Central memory CD8-positive, alpha-beta T cell (primary cell): ENCODE measurements around the gene RPLP1.
"Not testable (repeated sequence)": the region's sequence is repeated elsewhere in the genome, so short reads cannot be mapped to it uniquely, and the experiment has no call there.

Source experiments
- ATAC-seq: fragments of 150-1000 bp; cut with Tn5 transposase; replicated peaks from 2 replicates; pipeline ENCODE4 v1.10.0; 2022; ENCODE audit warnings: mild to moderate bottlenecking, moderate FRiP score, moderate number of reproducible peaks; ENCODE audit not compliant: poor library complexity, severe bottlenecking; ENCODE audit errors: extremely low read depth
- DNase-seq, 2 donors: peaks; one replicate each; pipeline ENCODE4 v3.0.0; 2021; ENCODE audit warnings: low spot score in 2 of 2
- H3K27ac Mint-ChIP-seq: one replicate; pipeline ENCODE4 v1.8.0; 2022; ENCODE audit warnings: low read depth, mild to moderate bottlenecking, moderate library complexity, mixed read lengths
- H3K27me3 Mint-ChIP-seq: one replicate; pipeline ENCODE4 v1.8.0; 2022; ENCODE audit warnings: mixed read lengths
- H3K36me3 Mint-ChIP-seq: one replicate; pipeline ENCODE4 v1.8.0; 2022; ENCODE audit warnings: mild to moderate bottlenecking, moderate library complexity, mixed read lengths; ENCODE audit not compliant: insufficient read depth
- H3K4me1 Mint-ChIP-seq: one replicate; pipeline ENCODE4 v1.8.0; 2022; ENCODE audit warnings: mixed read lengths
- H3K4me3 Mint-ChIP-seq: one replicate; pipeline ENCODE4 v1.8.0; 2022; ENCODE audit warnings: mild to moderate bottlenecking, moderate library complexity, mixed read lengths
- H3K9me3 Mint-ChIP-seq: one replicate; pipeline ENCODE4 v1.8.0; 2022; ENCODE audit warnings: mixed read lengths

RPLP1 gene

GRCh38 chr15:69450221-69450620, 2.4 kb upstream of the RPLP1 start:
- ATAC-seq, H3K27me3 Mint-ChIP-seq, H3K27ac Mint-ChIP-seq, H3K9me3 Mint-ChIP-seq, DNase-seq, H3K4me3 Mint-ChIP-seq: not testable (repeated sequence)
- peaks cover 29% of the 10 kb centered on the region for H3K36me3 Mint-ChIP-seq
- peaks cover 33% of the 10 kb centered on the region for H3K4me1 Mint-ChIP-seq

- Mint-ChIP-seq H3K27ac (peak overlapping the region; percentile 97), H3K4me1 (peaks cover 39% of the 10 kb centered on the region), H3K27me3 (no peaks in the 10 kb centered on the region), H3K9me3 (no peaks in the 10 kb centered on the region), H3K4me3 (peak overlapping the region; percentile 93), H3K36me3 (peaks cover 38% of the 10 kb centered on the region)
- ATAC-seq: no peak
- DNase-seq: no peak
Observed at GRCh38 chr15:69450968-69451695, 1.5 kb upstream of the RPLP1 start.

DNA sequence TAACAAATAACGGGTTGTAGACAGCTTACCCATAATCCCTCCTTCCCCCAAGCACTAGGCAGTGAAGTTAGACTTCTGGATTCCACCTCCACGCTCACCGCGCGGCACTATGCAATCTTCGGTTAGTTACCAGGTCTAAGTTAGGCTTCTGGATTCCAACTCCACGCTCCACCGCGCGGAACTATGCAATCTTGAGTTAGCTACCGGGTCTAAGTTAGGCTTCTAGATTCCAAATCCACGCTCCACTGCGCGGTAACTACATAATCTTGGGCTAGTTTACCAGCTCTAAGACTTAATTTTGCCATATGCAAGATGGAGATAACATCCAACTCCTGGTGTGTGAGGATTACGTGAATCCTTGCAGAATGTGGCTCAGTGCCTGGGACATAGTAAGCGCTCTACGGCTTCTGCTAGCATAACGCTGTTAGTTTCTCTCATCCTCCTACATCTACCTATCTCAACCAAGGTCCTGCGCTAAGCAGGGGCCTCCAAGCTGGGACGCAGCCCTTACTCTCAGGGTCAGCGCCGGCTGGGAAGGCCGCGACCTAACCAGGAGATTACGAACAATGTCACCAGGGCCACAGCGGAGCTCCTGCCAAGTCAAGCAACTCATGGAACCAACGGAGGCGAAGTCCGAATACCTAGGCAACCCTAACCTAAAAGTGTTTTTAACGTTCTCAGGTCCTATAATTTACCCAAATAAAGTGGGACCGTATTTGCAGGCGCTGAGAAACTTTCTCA, 497 bp upstream of the RPLP1 start:
- Mint-ChIP-seq H3K36me3 (peaks cover 44% of the 10 kb centered on the region), H3K4me1 (peaks cover 43% of the 10 kb centered on the region)

GRCh38 chr15:69454953-69455352, 2.3 kb downstream of the RPLP1 start:
- H3K36me3 Mint-ChIP-seq: peaks cover 52% of the 10 kb centered on the region
- H3K27me3 Mint-ChIP-seq: no peaks in the 10 kb centered on the region
- ATAC-seq (no peak), DNase-seq (no peak)
- H3K4me1 Mint-ChIP-seq: peaks cover 43% of the 10 kb centered on the region
- peak overlapping the region; percentile 93 for H3K4me3 Mint-ChIP-seq
- H3K9me3 Mint-ChIP-seq: no peaks in the 10 kb centered on the region
- peak overlapping the region; percentile 97 for H3K27ac Mint-ChIP-seq

More for the DNA sequence above, 497 bp upstream of the RPLP1 start:
- H3K9me3 Mint-ChIP-seq: no peaks in the 10 kb centered on the region
- peak overlapping the region; percentile 93 for H3K4me3 Mint-ChIP-seq
- H3K27me3 Mint-ChIP-seq: no peaks in the 10 kb centered on the region
- ATAC-seq (peak; percentile 7), DNase-seq (no peak)
- peak overlapping the region; percentile 97 for H3K27ac Mint-ChIP-seq

GRCh38 chr15:69456208-69457166, 3.9 kb downstream of the RPLP1 start:
- H3K4me1 Mint-ChIP-seq: peaks cover 43% of the 10 kb centered on the region
- H3K4me3 Mint-ChIP-seq: peak overlapping the region; percentile 16
- DNase-seq (no peak), ATAC-seq (no peak)
- H3K27me3 Mint-ChIP-seq: no peaks in the 10 kb centered on the region
- H3K27ac Mint-ChIP-seq: peak overlapping the region; percentile 45
- no peaks in the 10 kb centered on the region for H3K9me3 Mint-ChIP-seq
- peaks cover 54% of the 10 kb centered on the region for H3K36me3 Mint-ChIP-seq

DNA sequence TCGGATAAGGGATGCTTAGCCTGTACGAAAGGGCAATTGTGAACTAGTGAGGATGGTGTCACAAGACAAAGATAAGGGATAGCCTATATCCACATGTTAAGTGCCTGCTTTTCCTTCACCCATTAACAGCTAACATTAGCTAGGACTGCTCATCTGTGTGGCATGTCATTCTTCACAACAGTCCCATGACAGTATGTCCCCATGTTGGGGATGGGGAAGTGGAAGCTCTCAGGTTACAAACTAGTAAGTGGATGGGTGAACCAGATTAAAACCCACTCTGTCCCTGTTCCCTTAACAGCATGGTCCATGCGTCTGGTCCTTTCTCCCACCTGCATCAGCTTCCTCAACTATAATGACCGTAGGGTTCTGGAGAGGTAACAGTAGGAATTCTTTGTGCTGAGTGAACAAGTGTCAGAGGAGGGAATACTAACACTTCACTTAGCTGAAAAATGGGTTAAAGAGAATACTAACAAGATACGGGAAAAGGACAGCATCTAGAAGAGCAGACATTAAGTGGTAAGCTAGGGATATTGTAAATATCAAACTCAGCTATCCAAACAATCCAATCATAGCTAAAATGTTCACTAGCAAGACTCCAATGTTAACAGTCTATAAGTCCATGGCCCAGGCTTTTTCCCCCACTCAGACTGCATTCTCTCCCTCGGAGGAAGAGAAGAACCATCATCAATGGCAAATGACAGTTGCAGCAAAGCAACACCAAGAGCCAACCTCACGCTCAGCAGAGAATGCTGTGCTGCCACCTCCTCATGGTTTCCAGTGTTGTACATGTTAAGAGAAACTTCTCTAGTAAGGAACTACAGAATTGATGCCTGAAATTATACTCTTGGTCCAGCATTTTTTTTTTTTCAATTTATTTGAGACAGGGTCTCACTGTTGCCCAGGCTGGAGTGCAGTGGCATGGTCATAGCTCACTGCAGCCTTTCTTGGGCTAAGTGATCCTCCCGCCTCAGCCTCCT, 5.0 kb downstream of the RPLP1 start:
- Mint-ChIP-seq H3K36me3 (peaks cover 53% of the 10 kb centered on the region), H3K27me3 (no peaks in the 10 kb centered on the region), H3K27ac (no peak overlapping the region), H3K9me3 (no peaks in the 10 kb centered on the region), H3K4me1 (peaks cover 39% of the 10 kb centered on the region), H3K4me3 (no peak overlapping the region)
- no peak for DNase-seq
- no peak for ATAC-seq

- Mint-ChIP-seq H3K4me1 (peaks cover 33% of the 10 kb centered on the region), H3K27me3 (no peaks in the 10 kb centered on the region), H3K9me3 (no peaks in the 10 kb centered on the region), H3K27ac (no peak overlapping the region), H3K4me3 (no peak overlapping the region), H3K36me3 (peaks cover 43% of the 10 kb centered on the region)
- ATAC-seq (no peak), DNase-seq (no peak)
Observed at GRCh38 chr15:69459066-69459465, 6.4 kb downstream of the RPLP1 start.

DNA sequence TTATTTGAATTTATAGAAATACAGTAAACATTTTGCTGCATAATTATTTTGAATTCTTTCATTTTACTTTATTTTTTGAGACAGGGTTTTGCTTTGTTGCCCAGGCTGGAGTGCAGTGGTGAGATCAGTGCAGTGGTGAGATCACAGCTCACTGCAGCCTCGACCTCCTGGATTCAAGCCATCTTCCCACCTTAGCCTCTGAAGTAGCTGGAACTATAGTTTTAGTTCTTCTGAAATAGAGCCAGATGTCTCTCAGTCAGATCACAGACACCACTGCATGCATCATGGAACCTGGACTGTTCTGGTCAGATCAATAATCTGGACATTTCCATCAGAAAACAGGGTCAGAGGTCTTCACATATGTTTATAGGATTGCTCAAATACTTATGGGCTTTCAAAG, 7.9 kb downstream of the RPLP1 start:
- ATAC-seq: no peak
- Mint-ChIP-seq H3K4me3 (no peak overlapping the region), H3K27ac (no peak overlapping the region), H3K4me1 (peaks cover 19% of the 10 kb centered on the region), H3K9me3 (no peaks in the 10 kb centered on the region), H3K27me3 (no peaks in the 10 kb centered on the region), H3K36me3 (peaks cover 30% of the 10 kb centered on the region)
- no peak for DNase-seq

DNA sequence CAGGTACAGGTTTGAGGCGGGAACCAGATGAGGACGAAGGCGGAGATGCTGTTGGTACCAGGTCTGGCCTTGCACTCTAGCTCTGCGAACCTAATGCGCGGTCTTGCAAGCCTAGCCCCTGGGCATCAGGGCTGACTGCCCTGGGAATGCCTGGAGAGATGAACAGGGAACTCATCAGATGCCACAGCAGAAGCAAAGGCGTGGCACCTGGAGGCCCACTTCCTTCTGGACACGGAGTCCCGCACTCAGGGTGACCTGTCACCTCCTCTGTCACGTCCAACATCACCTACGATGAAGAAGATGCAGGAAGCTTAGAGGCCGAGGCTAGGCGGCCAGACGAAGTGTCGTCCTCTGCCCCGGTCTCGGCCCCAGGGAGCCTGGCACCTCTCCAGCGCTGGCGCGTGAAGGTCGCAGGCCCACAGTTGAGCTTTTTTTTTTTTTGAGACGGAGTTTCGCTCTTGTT, 9.4 kb downstream of the RPLP1 start:
- H3K27ac Mint-ChIP-seq: peak overlapping the region; percentile 95
- H3K4me1 Mint-ChIP-seq: peaks cover 11% of the 10 kb centered on the region
- DNase-seq: no peak
- H3K36me3 Mint-ChIP-seq: peaks cover 17% of the 10 kb centered on the region
- H3K27me3 Mint-ChIP-seq: no peaks in the 10 kb centered on the region
- H3K9me3 Mint-ChIP-seq: no peaks in the 10 kb centered on the region
- peak overlapping the region; percentile 80 for H3K4me3 Mint-ChIP-seq
- no peak for ATAC-seq

GRCh38 chr15:69462493-69463181, 10.0 kb downstream of the RPLP1 start:
- Mint-ChIP-seq H3K36me3 (peaks cover 13% of the 10 kb centered on the region), H3K27ac (peak overlapping the region; percentile 95), H3K4me3 (peak overlapping the region; percentile 80), H3K9me3 (no peaks in the 10 kb centered on the region), H3K4me1 (peaks cover 13% of the 10 kb centered on the region), H3K27me3 (no peaks in the 10 kb centered on the region)
- ATAC-seq (peak; percentile 96), DNase-seq (peak; percentile 87 to 91)

GRCh38 chr15:69463182-69463756, 10.7 kb downstream of the RPLP1 start:
- H3K4me1 Mint-ChIP-seq: peaks cover 19% of the 10 kb centered on the region
- H3K27ac Mint-ChIP-seq: peak overlapping the region; percentile 95
- DNase-seq: no peak
- no peaks in the 10 kb centered on the region for H3K9me3 Mint-ChIP-seq
- peak overlapping the region; percentile 80 for H3K4me3 Mint-ChIP-seq
- no peaks in the 10 kb centered on the region for H3K27me3 Mint-ChIP-seq
- no peak for ATAC-seq
- peaks cover 12% of the 10 kb centered on the region for H3K36me3 Mint-ChIP-seq
